ENCODE measurements around the gene YY2.

GRCh38 chrX:21856504-21856903 lies 717 bp downstream of the YY2 start:
- TF ChIP-seq EZH2phosphoT487 (conservative IDR thresholded peaks at IDR 0.05; ENCODE audit: low read length) (no peak), CTCF (IDR thresholded peaks at IDR 0.05; ENCODE audit: insufficient read depth, low read length, poor library complexity, severe bottlenecking) (no peak)
